GM18861 (cell line): ENCODE results near the gene FARP1.

ENCODE experiments used
- ATAC-seq: cut with Tn5 transposase; IDR thresholded peaks from one replicate; pipeline ENCODE4 v1.9.1; 2021; ENCODE audit not compliant: unreplicated experiment

FARP1 gene

DNA sequence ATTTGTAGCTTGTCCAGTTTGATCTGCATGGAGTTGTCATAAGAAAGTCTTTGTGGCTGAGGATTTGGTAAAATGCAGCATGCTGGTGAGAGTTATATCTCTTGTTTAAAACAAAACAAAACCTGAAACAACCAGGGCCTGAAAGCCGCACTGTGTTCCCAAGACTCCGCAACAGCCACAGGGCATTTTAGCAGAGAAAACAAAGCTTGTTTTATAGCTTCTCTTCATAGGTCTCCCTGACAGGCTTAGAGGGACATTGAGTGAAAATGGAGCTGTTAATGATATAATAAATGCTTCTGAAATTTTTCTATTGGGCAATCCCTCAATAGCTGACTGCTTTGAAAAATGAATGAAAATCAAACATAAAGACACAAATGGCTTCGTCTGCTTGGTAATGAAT is 182.8 kb downstream of the FARP1 start:
- ATAC-seq: no peak

DNA sequence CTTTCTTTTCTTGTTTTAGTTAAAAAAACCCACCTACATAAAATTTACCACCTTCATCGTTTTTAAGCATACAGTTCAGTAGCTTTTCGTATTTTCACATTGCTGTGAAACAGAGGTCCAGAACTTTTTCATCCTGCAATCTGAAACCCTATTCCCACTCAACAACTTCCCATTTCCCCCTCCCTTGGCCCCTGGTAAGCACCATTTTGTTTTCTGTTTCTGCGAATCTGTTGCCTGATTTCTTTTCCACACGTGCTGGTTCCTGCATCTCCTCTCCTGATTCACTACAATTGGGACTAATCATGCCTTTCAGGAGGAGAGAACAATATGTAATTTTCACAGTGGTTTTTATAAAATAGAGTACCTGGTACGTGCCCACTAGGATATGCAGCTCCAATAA is 183.4 kb downstream of the FARP1 start:
- ATAC-seq: no peak

- no peak for ATAC-seq
These were observed 184.7 kb downstream of the FARP1 start for GRCh38 chr13:98327371-98328270.

GRCh38 chr13:98328511-98328910 is 185.6 kb downstream of the FARP1 start:
- ATAC-seq: no peak

- no peak for ATAC-seq
These were observed 189.3 kb downstream of the FARP1 start for GRCh38 chr13:98332222-98332621.

DNA sequence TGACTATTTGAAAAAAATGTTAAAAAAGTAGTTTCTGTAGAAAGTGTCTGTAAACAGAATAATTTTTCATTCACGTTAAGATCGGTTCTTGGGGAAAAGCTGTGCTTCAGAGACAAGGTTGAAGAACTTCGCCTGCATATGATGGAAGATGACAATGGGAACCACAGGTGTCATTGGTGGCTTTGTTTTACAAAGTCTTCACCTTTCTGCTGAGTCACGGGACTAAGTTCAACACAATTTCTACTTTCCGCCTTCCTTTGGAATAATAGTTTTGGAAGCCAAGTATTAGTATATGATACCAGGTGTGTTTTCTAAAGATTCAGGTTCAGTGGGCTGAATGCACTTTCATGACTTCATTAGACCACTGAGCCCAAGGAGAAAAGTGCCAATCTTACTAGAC is 189.8 kb downstream of the FARP1 start:
- no peak for ATAC-seq

- no peak for ATAC-seq
These were observed 190.6 kb downstream of the FARP1 start for GRCh38 chr13:98333486-98333885.

- no peak for ATAC-seq
These were observed 191.8 kb downstream of the FARP1 start for GRCh38 chr13:98334620-98335205.

- ATAC-seq: no peak
These were observed 192.8 kb downstream of the FARP1 start for GRCh38 chr13:98335721-98336120.

GRCh38 chr13:98338310-98338709 is 195.4 kb downstream of the FARP1 start:
- no peak for ATAC-seq

- no peak for ATAC-seq
These were observed 197.0 kb downstream of the FARP1 start for GRCh38 chr13:98339684-98340425.

GRCh38 chr13:98342953-98343352 is 200.1 kb downstream of the FARP1 start:
- ATAC-seq: no peak

GRCh38 chr13:98343461-98343860 is 200.6 kb downstream of the FARP1 start:
- ATAC-seq: no peak

- no peak for ATAC-seq
These were observed 201.5 kb downstream of the FARP1 start for GRCh38 chr13:98344392-98344791.

- ATAC-seq: no peak
These were observed 202.4 kb downstream of the FARP1 start for GRCh38 chr13:98345107-98345935.

DNA sequence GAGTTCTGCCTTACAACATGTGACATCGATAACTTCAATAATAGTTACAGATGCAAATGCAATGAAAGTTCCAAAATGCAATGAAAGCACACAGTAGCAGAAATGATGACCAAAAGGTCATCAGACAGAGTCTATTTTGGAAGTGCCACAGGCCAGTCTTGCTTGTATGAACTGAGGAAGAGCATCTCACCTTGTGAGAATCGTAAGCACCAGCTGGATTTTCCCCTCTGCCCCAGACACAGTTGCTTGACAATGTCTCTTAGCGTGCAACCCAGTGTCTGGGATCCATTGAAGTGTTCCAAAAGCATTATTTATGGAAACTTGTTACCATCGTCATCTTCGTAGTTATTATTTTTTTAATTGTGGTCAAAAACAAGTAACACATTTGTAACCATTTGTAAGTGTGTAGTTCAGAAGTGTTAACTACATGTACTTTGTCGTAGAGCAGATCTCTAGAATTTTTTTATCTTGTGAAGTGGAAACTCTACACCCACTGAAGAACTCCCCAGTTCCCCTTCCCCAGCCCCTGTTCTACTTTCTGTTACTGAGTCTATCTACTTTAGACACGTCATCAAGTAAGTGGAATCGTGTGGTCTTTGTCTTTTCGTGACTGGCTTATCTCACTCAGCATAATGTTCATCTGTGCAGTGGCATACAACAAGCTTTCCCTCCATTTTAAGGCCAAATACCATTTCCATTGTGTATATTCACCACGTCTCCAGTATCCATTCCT is 204.2 kb downstream of the FARP1 start:
- ATAC-seq: no peak

- ATAC-seq: no peak
These were observed 204.9 kb downstream of the FARP1 start for GRCh38 chr13:98347756-98348155.

DNA sequence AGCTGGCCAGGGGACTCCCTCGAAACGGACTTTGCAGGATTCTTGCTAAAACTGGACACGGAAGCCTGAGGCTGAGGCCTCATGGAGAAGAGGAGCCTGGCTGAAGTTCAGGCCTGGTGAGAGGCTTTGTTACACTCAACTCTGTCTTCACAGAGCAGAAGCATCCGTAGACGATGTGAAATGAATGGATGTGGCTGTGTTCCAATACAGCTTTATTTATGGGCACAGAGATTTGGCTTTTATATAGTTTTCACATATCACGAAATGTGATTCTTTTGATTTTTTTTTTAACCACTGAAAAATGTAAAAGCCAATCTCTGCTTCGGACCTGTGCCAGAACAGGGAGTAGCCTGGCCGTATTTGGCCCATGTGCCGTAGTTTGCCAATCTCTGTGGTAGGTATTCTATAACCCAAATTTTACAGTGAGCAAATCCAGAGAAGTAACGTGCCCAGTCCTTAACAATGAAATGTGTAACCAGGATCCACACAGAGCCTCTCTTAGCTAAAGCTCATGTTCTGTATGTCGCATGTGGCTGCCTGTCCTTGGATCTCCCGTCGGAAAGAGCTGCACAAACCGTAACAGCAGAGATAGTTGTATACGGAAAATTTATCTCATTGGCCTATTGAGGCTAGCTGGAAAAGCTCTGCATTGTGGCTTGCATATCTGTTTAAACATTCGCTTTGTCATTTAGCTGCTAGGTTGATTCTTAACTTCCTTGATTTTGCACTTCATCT is 205.7 kb downstream of the FARP1 start:
- ATAC-seq: no peak

GRCh38 chr13:98349731-98350305 is 206.9 kb downstream of the FARP1 start:
- no peak for ATAC-seq
